Testis (tissue), 2 donors: ENCODE results near the gene NAMPT.

Source experiments
- CTCF ChIP-seq, 3 experiments: fragments of 450-650 bp in 2 of 3; fragments of 200-600 bp in 1 of 3; sonication (generic) in 1 of 3; IDR thresholded peaks; one replicate each; pipeline ENCODE4 v1.5.1; 2016 to 2019; ENCODE audit warnings: antibody characterized with exemption in 3 of 3, mild to moderate bottlenecking in 2 of 3, moderate library complexity in 1 of 3
- POLR2A ChIP-seq: fragments of 450-650 bp; IDR thresholded peaks from one replicate; pipeline ENCODE4 v1.6.1; 2017; ENCODE audit warnings: antibody characterized with exemption, mild to moderate bottlenecking, moderate library complexity

GRCh38 chr7:106313456-106313901 lies 28.7 kb upstream of the NAMPT start:
- no peak for TF ChIP-seq CTCF (IDR thresholded peaks at IDR 0.05)
- TF ChIP-seq POLR2A = no peak
